Stimulated activated effector memory CD8-positive, alpha-beta T cell treated with anti-CD3 and anti-CD28 coated beads, Interleukin-12 subunit alpha, Interleukin-12 subunit beta, amount 100 ng/mL, for 72 hours (primary cell): ENCODE results near the gene UVSSA.
"Not testable (repeated sequence)": the region's sequence is repeated elsewhere in the genome, so short reads cannot be mapped to it uniquely, and the experiment has no call there.

Experiments
- ATAC-seq: fragments of 150-1000 bp; cut with Tn5 transposase; 2 replicates; pipeline ENCODE4 v1.10.0; 2021
- DNase-seq, 2 donors: peaks; one replicate each; pipeline ENCODE4 v3.0.0; 2021 to 2022; ENCODE audit warnings: low spot score in 2 of 2
- H3K27ac Mint-ChIP-seq: one replicate; pipeline ENCODE4 v1.8.0; 2022; ENCODE audit warnings: mild to moderate bottlenecking, mixed read lengths
- H3K36me3 Mint-ChIP-seq: one replicate; pipeline ENCODE4 v1.8.0; 2022; ENCODE audit warnings: mild to moderate bottlenecking, mixed read lengths
- H3K4me1 Mint-ChIP-seq: one replicate; pipeline ENCODE4 v1.8.0; 2022; ENCODE audit warnings: mixed read lengths
- H3K4me3 Mint-ChIP-seq: one replicate; pipeline ENCODE4 v1.8.0; 2022; ENCODE audit warnings: mild to moderate bottlenecking, mixed read lengths
- H3K9me3 Mint-ChIP-seq: one replicate; pipeline ENCODE4 v1.8.0; 2022; ENCODE audit warnings: mixed read lengths

The UVSSA gene

DNA sequence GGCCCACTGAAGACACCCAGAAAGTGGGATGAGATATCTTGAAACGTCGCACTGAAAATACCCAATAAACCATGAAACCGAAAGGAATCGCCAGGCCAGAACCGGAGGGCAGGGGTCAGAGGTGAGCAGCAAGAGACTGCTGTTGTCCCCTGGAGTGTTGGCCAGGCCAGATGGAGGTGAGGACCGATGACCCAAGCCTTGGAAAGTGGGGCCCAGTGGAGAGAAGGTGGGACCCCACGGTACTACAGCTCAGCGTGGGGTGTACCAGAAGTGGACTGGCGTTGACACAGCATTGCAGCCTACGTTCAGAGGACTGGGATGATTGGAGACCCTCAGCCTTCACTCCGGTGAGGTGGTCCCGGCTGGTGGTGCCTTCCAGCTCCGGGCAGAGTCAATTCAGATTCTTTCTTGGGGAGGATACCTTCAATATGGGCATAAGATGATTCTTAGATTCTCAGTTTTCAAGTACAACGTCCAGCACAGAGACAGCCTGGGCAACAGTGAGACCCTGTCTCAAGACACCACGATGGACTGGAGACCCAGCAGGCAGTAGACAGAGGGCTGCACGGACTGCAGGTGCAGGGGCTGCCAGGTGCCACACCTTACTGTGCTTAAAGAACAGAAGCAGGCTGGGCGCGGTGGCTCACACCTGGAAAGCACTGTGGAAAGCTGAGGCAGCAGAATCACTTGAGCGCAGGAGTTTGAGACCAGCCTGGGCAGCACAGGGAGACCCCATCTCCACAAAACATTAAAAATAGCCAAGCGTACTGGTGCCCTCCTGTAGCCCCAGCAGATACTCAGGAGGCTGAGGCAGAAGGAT, 34.0 kb upstream of the UVSSA start:
- H3K4me3 Mint-ChIP-seq: no peak overlapping the region
- no peaks in the 10 kb centered on the region for H3K9me3 Mint-ChIP-seq
- H3K27ac Mint-ChIP-seq: peak overlapping the region; percentile 81
- DNase-seq: no peak
- ATAC-seq: no peak
- H3K4me1 Mint-ChIP-seq: peaks cover 44% of the 10 kb centered on the region
- peaks cover 68% of the 10 kb centered on the region for H3K36me3 Mint-ChIP-seq

DNA sequence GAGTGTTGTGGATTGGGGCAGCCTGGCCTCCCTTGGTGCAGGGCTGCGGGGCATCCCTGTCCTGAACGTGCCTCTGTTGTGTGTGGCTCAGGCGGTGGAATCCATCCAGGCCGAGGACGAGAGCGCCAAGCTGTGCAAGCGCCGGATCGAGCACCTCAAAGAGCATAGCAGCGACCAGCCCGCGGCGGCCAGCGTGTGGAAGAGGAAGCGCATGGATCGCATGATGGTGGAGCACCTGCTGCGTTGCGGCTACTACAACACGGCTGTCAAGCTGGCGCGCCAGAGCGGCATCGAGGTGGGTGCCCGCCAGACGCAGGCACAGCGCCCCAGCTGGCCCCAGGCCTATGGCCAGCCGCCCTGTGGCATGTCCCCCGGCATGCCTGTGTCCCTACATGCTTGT, 31.7 kb upstream of the UVSSA start:
- Mint-ChIP-seq H3K9me3 (no peaks in the 10 kb centered on the region), H3K36me3 (peaks cover 77% of the 10 kb centered on the region), H3K27ac (no peak overlapping the region), H3K4me1 (peaks cover 26% of the 10 kb centered on the region), H3K4me3 (no peak overlapping the region)
- no peak for ATAC-seq
- no peak for DNase-seq

DNA sequence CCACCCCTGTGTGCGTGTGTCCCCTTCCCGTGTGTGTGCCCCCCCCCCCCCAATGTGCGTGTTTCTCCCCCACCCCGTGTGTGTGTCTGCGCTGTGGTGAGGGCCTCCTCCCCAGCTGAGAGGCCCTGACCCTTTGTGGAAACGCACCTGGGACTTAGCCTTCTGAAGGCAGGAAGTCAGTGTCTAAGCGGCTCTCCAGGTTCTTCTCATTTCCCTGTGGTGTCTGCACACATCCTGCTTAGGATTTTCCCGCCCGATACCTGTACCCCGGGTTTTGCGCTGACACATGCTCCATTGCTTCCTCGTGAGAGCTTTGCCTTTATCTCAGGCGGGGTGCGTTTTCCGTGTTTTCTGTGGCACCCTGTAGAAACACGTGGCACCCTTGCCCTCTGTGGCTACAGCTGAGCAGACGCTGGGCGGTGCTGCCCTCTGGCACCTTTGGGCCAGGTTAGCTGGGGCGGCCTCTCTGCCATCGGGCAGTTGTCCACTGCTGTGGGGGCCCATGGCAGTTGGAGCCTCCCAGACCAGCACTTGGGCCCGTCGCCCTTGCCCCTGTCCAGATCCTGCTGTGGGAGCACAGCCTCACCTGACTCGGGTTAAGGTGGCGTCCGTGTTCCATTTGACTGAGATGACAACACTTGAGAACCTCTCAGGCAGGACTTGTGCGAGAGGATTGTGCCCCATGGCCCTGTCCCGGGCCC, 31.0 kb upstream of the UVSSA start:
- peaks cover 22% of the 10 kb centered on the region for H3K4me1 Mint-ChIP-seq
- H3K9me3 Mint-ChIP-seq: no peaks in the 10 kb centered on the region
- peaks cover 75% of the 10 kb centered on the region for H3K36me3 Mint-ChIP-seq
- H3K27ac Mint-ChIP-seq: peak overlapping the region; percentile 32
- ATAC-seq (no peak), DNase-seq (no peak)
- no peak overlapping the region for H3K4me3 Mint-ChIP-seq

DNA sequence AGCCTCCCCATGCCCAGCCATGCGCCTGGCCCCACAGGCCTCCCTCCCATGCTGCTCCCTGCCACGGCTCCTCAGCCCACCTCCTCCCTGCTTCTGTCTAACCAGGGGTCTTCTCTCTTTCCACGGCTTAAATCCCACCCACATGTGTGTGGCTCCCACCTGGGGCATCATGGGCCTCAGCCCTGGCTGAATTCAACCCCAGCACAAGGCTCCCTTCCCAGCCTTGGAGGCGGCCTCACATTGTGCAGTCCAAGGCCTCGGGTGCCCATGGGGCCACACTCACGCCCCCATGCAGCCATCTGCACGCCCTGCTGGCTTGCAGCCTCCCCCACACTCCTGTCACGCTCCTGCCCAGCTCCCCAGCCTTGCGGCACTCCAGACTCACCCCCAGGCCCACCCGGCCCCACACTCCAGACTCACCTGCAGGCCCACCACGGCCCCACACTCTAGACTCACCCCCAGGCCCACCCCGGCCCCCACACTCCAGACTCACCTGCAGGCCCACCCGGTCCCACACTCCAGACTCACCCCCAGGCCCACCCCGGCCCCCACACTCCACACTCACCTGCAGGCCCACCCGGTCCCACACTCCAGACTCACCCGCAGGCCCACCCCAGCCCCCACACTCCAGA, 30.4 kb upstream of the UVSSA start:
- DNase-seq: no peak
- Mint-ChIP-seq H3K4me1 (peaks cover 20% of the 10 kb centered on the region), H3K4me3 (no peak overlapping the region), H3K27ac (no peak overlapping the region), H3K36me3 (peaks cover 70% of the 10 kb centered on the region), H3K9me3 (no peaks in the 10 kb centered on the region)
- ATAC-seq: no peak

DNA sequence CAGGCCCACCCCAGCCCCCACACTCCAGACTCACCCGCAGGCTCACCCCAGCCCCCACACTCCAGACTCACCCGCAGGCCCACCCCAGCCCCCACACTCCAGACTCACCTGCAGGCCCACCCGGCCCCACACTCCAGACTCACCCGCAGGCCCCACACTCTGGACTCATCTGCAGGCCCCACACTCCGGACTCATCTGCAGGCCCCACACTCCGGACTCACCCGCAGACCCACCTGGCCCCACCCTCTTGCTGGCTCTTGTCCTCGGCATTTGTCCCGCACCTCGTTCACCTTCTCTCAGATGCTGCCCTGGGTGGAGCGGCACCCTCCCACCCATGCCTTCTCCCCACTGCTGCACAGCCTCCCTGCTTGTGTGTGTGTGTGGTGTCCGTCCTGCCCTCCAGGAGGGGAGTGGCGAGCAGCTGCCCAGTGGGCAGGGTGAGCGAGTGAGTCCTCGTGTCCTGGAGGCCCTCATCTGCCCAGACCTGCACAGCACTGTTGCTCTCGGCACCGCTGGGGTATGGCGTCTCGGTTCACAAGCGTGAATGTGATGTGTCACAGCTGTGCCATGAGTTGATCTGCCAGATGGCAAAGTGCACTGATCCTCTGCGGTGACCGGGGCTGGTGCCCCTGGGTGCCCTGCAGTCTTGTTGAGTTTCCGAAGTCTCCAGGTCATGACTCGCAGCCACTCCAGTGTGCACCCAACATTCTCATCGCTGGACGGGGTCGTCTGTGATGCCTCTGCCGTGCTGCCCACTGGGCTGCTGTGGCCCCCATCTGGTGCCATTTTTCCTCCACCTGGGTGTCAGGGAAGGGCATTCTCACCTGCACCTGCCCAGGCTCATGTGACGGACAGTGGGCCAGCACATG, 29.6 kb upstream of the UVSSA start:
- no peak overlapping the region for H3K27ac Mint-ChIP-seq
- no peaks in the 10 kb centered on the region for H3K9me3 Mint-ChIP-seq
- DNase-seq (no peak), ATAC-seq (no peak)
- H3K4me1 Mint-ChIP-seq: peaks cover 13% of the 10 kb centered on the region
- H3K36me3 Mint-ChIP-seq: peaks cover 63% of the 10 kb centered on the region
- H3K4me3 Mint-ChIP-seq: no peak overlapping the region

DNA sequence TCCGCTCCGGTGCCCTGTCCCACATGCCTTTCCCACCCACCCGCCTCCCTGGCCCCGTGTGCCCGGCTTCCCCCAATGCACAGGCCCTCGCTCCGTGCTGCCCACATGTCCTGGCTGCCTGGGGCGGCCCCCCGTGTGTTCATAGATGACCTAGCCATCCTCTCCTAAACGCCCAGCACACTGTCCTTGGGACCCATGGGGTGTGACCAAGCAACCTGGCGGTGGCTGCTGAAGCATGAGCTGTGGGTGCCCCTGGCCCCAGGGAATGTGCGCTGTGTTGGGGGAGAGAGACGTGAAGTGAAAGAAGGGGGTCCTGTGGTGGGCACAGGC, 29.0 kb upstream of the UVSSA start:
- Mint-ChIP-seq H3K9me3 (no peaks in the 10 kb centered on the region), H3K4me1 (peaks cover 13% of the 10 kb centered on the region), H3K36me3 (peaks cover 57% of the 10 kb centered on the region), H3K27ac (no peak overlapping the region), H3K4me3 (no peak overlapping the region)
- no peak for ATAC-seq
- DNase-seq: no peak

DNA sequence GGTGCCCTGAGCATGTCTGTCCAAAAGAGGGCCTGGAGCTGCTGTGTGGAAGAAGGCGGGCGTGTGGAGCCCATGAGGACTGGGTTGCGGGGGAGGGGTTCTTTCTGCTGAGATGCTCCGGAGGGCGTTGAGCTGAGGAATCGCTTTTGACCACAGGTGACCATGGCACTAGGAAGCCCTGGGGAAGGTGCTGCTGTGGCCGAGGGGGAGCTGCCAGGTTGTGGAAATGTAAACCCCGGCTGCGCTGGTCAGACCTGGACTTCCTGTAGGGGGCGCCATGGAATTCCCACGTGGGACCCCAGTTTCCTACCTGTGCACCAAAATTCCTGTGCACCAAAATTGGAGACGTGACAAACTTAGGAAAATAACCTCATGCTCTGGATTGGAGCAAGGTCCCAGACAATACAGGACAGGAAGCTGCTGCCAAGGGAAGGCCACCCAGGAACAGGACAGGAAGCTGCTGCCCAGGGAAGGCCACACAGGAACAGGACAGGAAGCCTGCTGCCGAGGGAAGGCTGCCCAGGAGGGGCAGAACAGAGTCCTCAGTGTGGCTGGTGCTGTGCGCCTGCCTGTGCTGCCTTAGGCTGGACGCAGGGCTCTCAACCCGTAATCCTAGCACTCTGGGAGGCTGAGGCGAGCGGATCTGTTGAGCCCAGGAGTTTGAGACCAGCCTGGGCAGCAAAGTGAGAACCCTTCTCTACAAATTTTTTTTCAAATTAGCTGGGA, 28.4 kb upstream of the UVSSA start:
- Mint-ChIP-seq H3K36me3 (peaks cover 50% of the 10 kb centered on the region), H3K27ac (no peak overlapping the region), H3K9me3 (no peaks in the 10 kb centered on the region), H3K4me3 (no peak overlapping the region), H3K4me1 (peaks cover 13% of the 10 kb centered on the region)
- ATAC-seq (no peak), DNase-seq (no peak)

DNA sequence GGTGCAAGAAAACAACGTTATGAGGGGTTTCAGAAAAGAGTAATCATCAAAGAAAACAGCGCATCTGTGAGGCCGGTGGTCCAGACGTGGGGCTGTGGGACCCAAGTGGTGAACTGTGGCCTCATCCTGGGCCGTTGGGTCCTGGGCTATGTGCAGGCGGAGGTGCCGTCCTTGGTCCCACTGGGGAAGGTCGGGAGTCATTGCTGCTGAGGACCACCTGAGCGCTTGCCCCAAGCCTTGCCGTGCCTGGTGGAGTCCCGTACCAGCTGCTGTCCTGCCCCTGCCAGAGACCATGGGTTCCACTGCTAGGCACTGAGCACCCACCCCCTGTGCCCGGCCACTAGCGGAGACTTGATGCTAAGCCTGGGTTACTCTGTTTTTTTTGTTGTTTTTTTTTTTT, 25.5 kb upstream of the UVSSA start:
- H3K4me1 Mint-ChIP-seq: peaks cover 13% of the 10 kb centered on the region
- H3K9me3 Mint-ChIP-seq: no peaks in the 10 kb centered on the region
- DNase-seq (no peak), ATAC-seq (no peak)
- H3K36me3 Mint-ChIP-seq: peaks cover 26% of the 10 kb centered on the region
- no peak overlapping the region for H3K27ac Mint-ChIP-seq
- H3K4me3 Mint-ChIP-seq: no peak overlapping the region

DNA sequence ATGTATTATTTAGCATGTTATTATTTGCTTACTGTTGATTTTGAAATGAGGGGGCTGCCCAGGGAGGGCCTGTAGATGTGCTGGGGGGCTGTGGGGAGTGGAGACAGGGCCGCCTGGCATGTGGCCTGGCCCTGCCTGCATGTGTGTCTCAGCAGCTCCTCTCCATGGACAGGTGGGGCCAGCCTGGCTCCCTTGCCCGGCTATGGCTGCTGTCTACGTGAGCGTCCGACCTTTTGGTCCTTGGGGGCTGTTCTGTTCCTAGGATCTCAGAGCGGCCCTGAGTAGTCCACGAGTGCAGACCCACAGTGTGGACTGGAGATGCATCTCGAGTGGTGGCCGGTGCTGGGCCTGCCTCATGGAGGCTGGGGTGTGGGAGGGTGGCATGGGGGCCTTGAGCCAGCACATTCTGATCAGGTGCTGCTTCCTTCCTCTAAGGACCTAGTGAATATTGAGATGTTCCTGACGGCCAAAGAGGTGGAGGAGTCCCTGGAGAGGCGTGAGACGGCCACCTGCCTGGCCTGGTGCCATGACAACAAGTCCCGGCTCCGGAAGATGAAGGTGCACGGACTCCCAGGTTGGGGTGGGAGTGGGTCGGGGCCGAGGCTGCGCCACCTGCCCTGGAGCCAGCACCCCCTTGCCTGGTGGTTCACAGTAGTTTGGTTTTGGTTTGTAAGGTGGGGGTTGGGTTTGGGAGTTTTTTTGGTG, 24.9 kb upstream of the UVSSA start:
- Mint-ChIP-seq H3K4me1 (peaks cover 13% of the 10 kb centered on the region), H3K27ac (no peak overlapping the region), H3K4me3 (no peak overlapping the region), H3K36me3 (peaks cover 27% of the 10 kb centered on the region), H3K9me3 (no peaks in the 10 kb centered on the region)
- no peak for DNase-seq
- ATAC-seq: no peak

DNA sequence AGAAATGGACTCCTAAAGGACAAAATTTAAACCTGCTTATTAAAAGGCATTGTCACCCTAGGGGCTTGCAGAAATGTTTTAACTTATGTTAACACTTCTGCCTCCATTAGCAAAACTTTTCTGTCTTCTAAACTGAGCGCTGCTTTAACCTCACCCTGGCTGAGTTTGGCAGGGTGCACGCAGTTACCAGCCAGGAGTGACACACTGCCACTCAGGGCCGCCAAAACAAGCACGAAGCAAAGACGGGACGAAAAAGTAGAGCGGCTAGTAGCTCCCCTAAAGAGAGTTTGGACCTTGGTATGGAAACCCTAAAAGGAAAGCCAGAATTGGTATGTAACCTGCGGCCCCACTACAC, 23.8 kb upstream of the UVSSA start:
- no peak for DNase-seq
- H3K36me3 Mint-ChIP-seq: peaks cover 27% of the 10 kb centered on the region
- H3K4me1 Mint-ChIP-seq: peaks cover 8% of the 10 kb centered on the region
- no peak overlapping the region for H3K4me3 Mint-ChIP-seq
- H3K9me3 Mint-ChIP-seq: no peaks in the 10 kb centered on the region
- no peak for ATAC-seq
- H3K27ac Mint-ChIP-seq: no peak overlapping the region

DNA sequence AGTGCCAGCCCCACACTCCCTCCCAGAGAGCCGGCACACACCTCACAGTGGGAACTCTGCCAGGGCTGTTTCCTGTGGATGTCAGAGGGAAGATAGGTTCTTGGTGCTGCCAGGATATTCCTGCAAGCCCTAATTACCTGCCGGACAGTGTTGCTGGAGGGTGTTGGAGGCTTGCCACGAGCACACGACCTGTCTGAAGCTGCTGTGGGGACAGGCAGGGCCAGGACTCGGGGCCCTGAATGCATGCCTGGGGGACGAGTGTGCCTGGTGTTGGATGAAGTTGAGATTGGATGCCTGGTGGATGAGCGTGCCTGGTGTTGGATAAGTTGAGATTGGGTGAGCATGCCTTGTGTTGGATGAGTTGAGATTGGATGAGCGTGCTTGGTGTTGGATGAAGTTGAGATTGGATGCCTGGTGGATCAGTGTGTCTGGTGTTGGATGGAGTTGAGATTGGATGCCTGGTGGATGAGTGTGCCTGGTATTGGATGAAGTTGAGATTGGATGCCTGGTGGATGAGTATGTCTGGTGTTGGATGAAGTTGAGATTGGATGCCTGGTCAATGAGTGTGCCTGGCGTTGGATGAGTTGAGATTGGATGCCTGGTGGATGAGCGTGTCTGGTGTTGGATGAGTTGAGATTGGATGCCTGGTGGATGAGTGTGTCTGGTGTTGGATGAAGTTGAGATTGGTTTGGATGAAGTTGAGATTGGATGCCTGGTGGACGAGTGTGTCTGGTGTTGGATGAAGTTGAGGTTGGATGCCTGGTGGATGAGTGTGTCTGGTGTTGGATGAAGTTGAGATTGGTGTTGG, 23.2 kb upstream of the UVSSA start:
- Mint-ChIP-seq H3K36me3 (peaks cover 24% of the 10 kb centered on the region), H3K9me3 (no peaks in the 10 kb centered on the region), H3K4me3 (no peak overlapping the region), H3K4me1 (peaks cover 8% of the 10 kb centered on the region), H3K27ac (no peak overlapping the region)
- DNase-seq (no peak), ATAC-seq (no peak)

DNA sequence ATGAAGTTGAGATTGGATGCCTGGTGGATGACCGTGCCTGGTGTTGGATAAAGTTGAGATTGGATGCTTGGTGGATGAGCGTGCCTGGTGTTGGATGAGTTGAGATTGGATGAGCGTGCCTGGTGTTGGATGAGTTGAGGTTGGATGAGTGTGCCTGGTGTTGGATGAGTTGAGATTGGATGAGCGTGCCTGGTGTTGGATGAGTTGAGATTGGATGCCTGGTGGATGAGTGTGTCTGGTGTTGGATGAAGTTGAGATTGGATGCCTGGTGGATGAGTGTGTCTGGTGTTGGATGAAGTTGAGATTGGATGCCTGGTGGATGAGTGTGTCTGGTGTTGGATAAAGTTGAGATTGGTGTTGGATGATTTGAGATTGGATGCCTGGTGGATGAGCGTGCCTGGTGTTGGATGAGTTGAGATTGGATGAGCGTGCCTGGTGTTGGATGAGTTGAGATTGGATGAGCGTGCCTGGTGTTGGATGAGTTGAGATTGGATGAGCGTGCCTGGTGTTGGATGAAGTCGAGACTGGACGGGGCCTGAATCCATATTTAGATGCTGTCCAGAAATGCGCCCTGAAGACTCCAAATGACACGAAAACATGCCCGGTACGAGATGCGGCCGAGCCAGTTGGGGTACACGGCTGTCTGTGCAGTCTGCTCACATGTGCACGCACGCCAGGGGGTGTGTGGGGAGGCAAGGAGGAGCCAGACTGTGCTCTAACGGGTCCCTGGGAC, 22.4 kb upstream of the UVSSA start:
- ATAC-seq, H3K4me3 Mint-ChIP-seq, H3K9me3 Mint-ChIP-seq, DNase-seq, H3K27ac Mint-ChIP-seq: not testable (repeated sequence)
- Mint-ChIP-seq H3K36me3 (peaks cover 27% of the 10 kb centered on the region), H3K4me1 (peaks cover 15% of the 10 kb centered on the region)

DNA sequence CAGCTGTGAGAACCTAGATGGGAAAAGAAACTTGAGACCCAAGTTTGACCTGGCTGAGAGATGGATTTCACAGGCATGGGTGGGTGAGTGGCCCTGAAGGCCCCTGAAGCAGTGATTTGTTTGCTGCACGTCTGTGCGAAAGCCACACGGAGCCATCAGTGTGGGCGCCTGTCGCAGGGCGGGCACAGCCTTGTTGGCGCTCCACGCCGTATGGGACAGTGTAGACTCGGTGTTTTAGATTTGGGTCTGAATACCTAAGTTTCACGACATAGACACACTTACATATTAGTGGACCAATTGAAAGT, 21.9 kb upstream of the UVSSA start:
- no peak for ATAC-seq
- Mint-ChIP-seq H3K4me1 (peaks cover 20% of the 10 kb centered on the region), H3K27ac (no peak overlapping the region), H3K4me3 (no peak overlapping the region), H3K36me3 (peaks cover 32% of the 10 kb centered on the region), H3K9me3 (no peaks in the 10 kb centered on the region)
- DNase-seq: no peak
